Measurements from ENCODE around the gene SOX18.

- TF ChIP-seq CTCF (IDR thresholded peaks at IDR 0.05 in 8 of 11, conservative IDR thresholded peaks at IDR 0.05 in 3 of 11) = no peak
- TF ChIP-seq POLR2A (IDR thresholded peaks at IDR 0.05) = no peak
- no peak for TF ChIP-seq POLR2AphosphoS5 (IDR thresholded peaks at IDR 0.05)
Observed at GRCh38 chr20:64075556-64075955, 26.1 kb upstream of the SOX18 start.

Data from spleen (tissue), 7 donors.